Muscle layer of duodenum (tissue), 2 donors: ENCODE results near the gene NUDT1.

ENCODE experiments used
- H3K27ac ChIP-seq: one replicate; pipeline ENCODE4 v1.7.0; 2013; ENCODE audit warnings: mild to moderate bottlenecking, low read length
- H3K27me3 ChIP-seq: one replicate; pipeline ENCODE4 v1.7.0; 2013; ENCODE audit warnings: low read depth, mild to moderate bottlenecking, control low read depth, low read length
- H3K36me3 ChIP-seq, 2 donors: one replicate each; pipeline ENCODE4 v1.7.0; 2013; ENCODE audit warnings: low read length in 2 of 2, control low read depth in 1 of 2, mild to moderate bottlenecking in 1 of 2; ENCODE audit not compliant: insufficient read depth in 2 of 2, control insufficient read depth in 1 of 2
- H3K4me1 ChIP-seq, 2 donors: one replicate each; pipeline ENCODE4 v1.7.0; 2013; ENCODE audit warnings: low read length in 2 of 2, mild to moderate bottlenecking in 2 of 2, control low read depth in 1 of 2, moderate library complexity in 1 of 2; ENCODE audit not compliant: insufficient read depth in 2 of 2, control insufficient read depth in 1 of 2
- H3K4me3 ChIP-seq, 2 donors: one replicate each; pipeline ENCODE4 v1.7.0; 2013; ENCODE audit warnings: low read length in 2 of 2, low read depth in 1 of 2, mild to moderate bottlenecking in 1 of 2
- H3K9me3 ChIP-seq, 2 donors: one replicate each; pipeline ENCODE4 v1.7.0; 2013; ENCODE audit warnings: low read length in 2 of 2, control low read depth in 1 of 2, mild to moderate bottlenecking in 1 of 2; ENCODE audit not compliant: control insufficient read depth in 1 of 2
- donor health status: healthy.

NUDT1 gene

DNA sequence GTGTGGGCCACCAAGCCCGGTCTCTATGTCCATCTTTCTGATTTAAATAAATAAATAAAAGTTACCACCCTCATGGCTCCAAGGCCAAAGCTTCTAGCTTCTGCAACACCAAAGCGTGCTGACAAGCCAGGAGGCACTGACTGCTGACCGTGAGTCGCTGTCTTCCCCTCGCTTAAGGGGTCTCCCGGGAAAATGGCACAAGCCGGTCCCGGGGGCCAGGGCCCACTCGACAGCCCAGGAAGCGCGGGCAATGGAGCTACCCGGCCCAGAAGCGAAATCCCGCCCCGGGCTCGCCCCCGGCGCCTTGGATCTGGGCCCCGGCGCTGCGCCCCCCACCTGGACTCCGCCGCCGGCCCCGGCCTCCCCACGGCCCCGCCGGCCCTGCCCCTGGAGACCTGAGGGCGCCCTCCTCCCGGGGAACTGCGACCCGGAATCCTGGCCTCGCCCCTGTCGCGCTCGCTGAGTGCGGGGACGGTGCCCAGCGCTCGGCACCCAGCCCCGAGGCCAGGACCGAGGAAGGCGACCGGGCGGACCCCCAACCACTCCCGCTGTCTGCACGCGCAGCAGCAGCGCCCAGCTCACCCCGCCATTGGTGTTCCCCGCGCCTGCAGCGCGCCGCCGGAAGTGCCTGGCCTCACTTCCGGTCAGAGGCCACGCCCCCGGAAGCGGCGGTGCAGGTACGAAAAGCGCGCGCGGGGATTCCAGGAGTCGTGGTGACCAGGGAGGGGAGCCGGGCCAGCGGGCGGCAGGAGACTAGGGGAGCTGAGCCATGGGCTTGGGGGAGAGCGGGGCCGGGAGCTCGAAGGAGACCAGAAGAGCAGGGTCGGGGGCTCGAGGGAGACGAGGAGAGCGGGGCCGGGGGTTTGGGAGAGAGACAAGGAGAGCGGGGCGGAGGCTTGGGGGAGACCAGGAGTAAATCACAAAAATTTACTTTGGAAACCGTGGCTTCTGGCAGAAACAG is at the start of gene NUDT1, which contains the start of gene MRM2:
Gene NUDT1 (plus strand): TSS at position 647 of the 961 bp plus-strand sequence. CDS start 2,349 bp downstream, outside the sequence.
Gene MRM2 (minus strand): TSS at position 626 of the 961 bp plus-strand sequence. CDS start 36 bp downstream, at position 590.
- H3K4me1 ChIP-seq, result peaks cover 0 to 22% of the 10 kb centered on the region in 2 donors
- no peaks in the 10 kb centered on the region for H3K27me3 ChIP-seq
- H3K36me3 ChIP-seq, result peaks cover 12 to 24% of the 10 kb centered on the region in 2 donors
- no peaks in the 10 kb centered on the region for H3K9me3 ChIP-seq
- H3K4me3 ChIP-seq, result peak within 1 kb of the TSS; percentile 71 to 100
- peak within 1 kb of the TSS; percentile 8 for H3K27ac ChIP-seq

DNA sequence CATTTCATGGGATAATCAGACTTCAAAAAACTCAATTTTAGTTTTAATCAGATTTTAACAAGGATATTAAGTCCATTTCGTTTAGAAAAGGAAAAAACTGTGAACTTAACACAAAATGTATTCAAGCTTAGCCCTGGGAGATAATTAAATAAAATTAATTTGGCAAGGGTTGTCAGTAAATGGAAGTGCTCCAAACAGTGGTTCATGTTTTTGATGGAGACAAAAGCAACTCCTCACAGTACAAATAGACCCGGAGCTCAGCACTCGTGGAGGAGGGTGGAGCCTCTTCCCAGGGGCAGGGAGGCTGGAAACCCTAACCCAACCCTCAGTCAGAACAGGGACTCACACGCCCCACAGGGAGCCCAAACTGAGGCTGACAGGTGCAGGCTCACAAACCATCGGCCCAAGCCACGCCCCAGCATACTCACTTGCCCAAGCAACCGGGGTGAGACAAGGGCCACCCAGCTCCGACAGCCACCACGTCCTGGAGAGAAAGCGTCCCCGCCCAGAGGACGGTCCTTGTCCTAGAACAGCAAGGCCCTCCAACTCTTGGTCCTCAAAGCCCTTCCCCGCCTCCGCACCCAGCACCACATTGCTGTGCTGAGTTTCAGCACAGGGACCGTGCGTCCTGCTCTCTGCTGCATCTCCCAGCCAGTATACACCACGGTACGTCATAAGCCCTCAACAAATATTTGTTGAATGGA is 49.0 kb upstream of the NUDT1 start:
- no peak overlapping the region for H3K4me3 ChIP-seq
- H3K27me3 ChIP-seq, result no peaks in the 10 kb centered on the region
- no peak overlapping the region for H3K27ac ChIP-seq
- peaks cover 10 to 17% of the 10 kb centered on the region in 2 donors for H3K36me3 ChIP-seq
- no peaks in the 10 kb centered on the region for H3K4me1 ChIP-seq
- H3K9me3 ChIP-seq, result peaks cover 3 to 6% of the 10 kb centered on the region in 2 donors

DNA sequence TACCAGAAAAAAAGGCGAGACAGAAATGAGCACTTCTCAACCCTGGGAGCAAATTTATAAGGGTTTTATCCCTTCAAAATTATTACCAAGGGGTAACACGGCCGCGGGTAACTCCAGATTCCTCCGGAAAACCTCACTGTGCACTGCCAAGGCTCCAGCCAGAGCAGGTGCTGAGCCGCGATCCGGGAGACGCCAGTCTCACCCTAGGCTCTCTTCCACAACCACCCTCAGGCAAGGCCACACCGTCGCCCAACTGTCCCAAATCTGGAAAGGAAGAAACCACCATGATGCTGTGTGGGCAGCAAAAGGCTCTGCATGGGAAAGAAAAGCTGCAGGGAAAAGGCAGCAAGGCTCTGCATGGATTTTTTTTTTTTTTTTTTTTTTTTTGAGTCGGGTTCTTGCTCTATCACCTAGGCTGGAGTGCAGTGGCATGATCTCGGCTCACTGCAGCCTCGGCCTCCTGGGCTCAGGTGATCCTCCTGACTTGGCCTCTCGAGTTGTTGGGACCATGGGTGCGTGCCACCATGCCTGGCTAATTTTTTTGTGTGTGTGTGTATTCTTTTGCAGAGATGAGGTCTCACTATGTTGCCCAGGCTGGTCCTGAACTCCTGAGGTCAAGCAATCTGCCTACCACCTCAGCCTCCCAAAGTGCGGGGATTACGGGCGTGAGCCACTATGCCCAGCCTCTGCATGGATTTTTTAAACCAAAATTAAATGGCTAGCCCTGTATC is 48.3 kb upstream of the NUDT1 start:
- Histone ChIP-seq H3K9me3 (peaks cover 3 to 5% of the 10 kb centered on the region in 2 donors), H3K4me1 (no peaks in the 10 kb centered on the region), H3K4me3 (no peak overlapping the region), H3K36me3 (peaks cover 10 to 17% of the 10 kb centered on the region in 2 donors), H3K27me3 (no peaks in the 10 kb centered on the region), H3K27ac (no peak overlapping the region)

DNA sequence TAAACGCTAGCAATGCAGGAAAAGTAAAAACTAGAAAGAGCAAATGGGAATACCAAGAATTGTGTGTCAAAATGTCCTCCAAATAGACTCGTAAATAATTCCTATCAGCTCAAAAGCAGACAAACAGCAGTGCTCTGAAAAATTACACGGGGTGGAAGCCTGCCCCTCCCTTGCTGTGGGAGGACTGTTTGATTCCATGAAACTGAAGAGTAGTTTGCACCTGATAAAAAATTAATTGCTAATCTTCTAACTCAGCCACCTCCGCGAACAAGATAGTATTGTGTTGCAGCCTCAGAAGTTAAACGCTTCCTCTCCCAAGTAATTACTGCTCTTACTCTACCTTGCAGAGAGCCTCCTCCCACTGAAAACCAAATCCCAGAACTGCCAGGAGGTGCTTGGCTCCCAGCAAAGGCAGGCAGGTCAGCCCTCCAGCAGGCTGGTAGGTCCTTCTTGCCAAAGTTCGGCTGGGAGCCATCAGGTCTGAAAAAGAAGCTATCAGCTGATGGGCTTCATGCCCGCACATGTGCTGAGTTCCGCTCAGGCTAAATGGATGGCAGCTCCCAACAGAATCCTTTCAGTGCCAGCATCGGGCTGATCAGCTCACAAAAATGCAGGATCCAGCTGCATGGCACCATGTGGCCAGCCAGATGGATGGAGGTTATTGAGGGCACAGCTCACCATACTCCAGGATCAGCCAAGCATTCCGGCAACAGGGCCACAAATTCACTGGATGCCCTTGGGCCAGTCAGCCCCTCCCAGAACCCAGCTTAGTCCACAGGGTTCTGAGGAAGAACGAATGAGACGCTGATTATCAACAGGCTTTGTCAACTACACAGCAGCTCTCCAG is 46.4 kb upstream of the NUDT1 start:
- Histone ChIP-seq H3K4me3 (no peak overlapping the region), H3K9me3 (peaks cover 0 to 3% of the 10 kb centered on the region in 2 donors), H3K27ac (no peak overlapping the region), H3K36me3 (peaks cover 10 to 17% of the 10 kb centered on the region in 2 donors), H3K27me3 (no peaks in the 10 kb centered on the region), H3K4me1 (no peaks in the 10 kb centered on the region)

DNA sequence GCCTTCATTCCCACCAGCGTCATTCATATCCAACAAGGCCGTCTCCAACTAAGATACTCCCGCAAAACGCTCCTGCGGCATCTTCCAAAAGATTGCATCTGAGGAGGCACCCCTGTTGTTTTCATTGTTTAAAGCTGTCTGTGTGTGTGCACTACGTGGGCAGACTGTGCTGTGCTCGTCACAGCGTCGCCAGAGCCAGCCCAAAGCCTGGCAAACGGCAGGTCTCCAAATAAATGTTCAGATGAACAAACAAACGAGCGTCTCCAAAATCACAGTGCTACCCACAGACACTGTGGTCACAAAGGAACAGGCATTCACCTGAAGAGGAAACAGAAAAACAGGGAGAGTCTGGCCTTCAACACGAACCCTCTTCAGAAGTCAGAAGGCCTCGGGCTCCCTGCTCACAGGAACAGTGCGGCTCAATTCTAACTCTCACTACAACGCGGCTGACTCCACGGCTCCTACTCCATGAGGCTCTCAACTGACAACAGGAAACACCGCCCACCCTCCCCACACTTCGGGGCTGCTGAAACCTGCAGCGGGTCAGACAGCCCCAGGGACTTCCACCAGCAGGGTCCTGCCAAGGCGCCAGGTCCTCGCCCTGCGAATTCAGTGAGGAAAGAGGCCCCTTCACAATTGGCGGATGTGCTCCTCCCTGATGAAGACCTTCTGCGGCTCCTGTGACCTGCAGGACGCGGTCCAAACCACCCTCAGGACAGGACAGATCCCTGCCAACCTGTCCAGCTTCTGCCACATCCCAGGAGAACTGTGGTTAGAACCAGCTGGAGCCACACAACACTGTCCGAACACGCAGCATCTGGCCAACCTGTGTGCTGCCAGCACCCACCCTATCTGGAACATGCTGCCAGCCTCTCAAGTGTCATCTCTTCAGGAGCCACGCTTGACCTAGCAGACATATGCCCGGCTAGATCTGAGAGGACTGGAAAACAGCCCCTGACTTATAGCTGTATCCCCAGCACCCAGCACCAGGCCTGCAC is 45.3 kb upstream of the NUDT1 start:
- no peak overlapping the region for H3K4me3 ChIP-seq
- no peaks in the 10 kb centered on the region for H3K27me3 ChIP-seq
- H3K27ac ChIP-seq, result no peak overlapping the region
- no peaks in the 10 kb centered on the region for H3K4me1 ChIP-seq
- peaks cover 0 to 3% of the 10 kb centered on the region in 2 donors for H3K9me3 ChIP-seq
- H3K36me3 ChIP-seq, result peaks cover 10 to 17% of the 10 kb centered on the region in 2 donors

DNA sequence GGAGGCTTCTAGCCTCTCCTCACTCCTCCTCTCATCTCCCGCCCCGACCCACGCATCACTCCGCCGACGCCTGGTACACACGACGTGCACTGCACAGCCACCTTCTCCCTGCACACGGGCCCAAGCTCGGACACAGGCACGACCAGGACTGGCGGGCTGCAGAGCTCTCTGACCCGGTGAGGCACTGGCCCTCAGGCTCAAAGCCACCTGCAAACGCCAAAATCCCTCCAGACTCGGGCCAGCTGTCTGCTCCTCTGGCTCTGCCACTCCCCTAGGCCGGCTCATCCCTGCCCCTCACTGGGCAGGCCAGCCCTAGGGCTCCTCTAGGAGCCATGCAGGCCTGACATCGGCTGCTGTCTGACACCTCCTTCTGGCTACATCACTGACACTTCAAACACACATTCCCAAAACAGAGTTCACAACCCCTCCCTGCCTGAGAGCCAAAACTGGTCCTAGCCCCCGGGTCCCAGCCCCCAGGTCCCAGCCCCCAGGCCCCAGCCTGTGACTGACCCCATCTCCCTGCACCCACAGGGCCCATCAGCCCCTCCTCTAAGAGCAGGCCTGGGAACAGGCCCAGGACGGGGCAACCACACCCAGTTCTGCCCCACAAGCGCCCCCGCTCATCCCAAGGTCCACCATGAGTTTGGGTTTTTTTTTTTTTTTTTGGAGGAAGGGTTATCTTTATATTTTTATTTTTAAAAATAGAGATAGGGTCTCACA is 44.4 kb upstream of the NUDT1 start:
- no peaks in the 10 kb centered on the region for H3K4me1 ChIP-seq
- H3K27ac ChIP-seq, result no peak overlapping the region

DNA sequence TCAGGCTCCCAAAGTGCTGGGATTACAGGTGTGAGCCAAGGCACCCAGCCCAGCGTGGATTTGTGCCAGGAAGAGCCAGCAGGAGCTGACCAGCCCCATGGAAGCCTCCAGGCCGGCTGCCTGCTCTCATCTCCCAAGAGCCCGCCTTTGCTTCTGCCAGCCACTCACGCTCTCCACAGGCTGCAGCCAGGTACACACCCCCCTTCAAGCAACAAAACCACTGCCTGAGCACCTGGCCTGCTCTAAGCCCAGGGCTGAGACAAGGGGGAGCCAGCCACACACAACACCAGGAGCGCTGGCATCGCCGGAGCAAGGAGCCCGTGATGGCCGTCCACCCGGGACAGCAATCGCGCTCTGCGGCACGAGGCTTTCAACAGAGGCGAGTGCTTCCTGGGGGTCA is 43.8 kb upstream of the NUDT1 start:
- H3K27ac ChIP-seq, result no peak overlapping the region
- H3K4me1 ChIP-seq, result peaks cover 0 to 5% of the 10 kb centered on the region in 2 donors
- no peaks in the 10 kb centered on the region for H3K27me3 ChIP-seq
- H3K4me3 ChIP-seq, result no peak overlapping the region
- peaks cover 10 to 17% of the 10 kb centered on the region in 2 donors for H3K36me3 ChIP-seq
- peaks cover 0 to 3% of the 10 kb centered on the region in 2 donors for H3K9me3 ChIP-seq

More for the DNA sequence above, 44.4 kb upstream of the NUDT1 start:
- Histone ChIP-seq H3K9me3 (peaks cover 0 to 3% of the 10 kb centered on the region in 2 donors), H3K4me3 (no peak overlapping the region), H3K27me3 (no peaks in the 10 kb centered on the region), H3K36me3 (peaks cover 10 to 17% of the 10 kb centered on the region in 2 donors)

DNA sequence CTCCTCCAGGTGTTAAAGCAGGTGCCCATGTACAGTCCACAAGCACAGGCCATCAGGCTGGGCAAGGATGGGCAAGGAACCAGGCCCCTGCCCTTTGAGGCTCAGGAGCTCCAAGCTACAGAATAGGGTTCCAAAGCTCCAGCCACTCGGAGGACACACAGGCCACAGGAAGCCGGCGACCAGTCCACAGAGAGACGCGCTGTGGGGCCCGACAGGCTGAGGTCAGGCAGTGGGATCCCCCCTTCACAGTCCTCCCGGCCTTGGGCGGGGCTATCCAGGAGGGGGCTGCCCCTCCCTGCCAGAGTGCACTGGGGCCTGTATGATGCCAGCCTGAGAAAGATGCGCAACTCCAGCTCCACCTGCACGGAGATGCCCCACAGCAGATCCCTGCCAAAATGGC is 43.3 kb upstream of the NUDT1 start:
- H3K4me3 ChIP-seq, result no peak overlapping the region
- H3K27me3 ChIP-seq, result no peaks in the 10 kb centered on the region
- no peak overlapping the region for H3K27ac ChIP-seq
- peaks cover 10 to 17% of the 10 kb centered on the region in 2 donors for H3K36me3 ChIP-seq
- H3K9me3 ChIP-seq, result peaks cover 0 to 3% of the 10 kb centered on the region in 2 donors
- peaks cover 0 to 11% of the 10 kb centered on the region in 2 donors for H3K4me1 ChIP-seq

DNA sequence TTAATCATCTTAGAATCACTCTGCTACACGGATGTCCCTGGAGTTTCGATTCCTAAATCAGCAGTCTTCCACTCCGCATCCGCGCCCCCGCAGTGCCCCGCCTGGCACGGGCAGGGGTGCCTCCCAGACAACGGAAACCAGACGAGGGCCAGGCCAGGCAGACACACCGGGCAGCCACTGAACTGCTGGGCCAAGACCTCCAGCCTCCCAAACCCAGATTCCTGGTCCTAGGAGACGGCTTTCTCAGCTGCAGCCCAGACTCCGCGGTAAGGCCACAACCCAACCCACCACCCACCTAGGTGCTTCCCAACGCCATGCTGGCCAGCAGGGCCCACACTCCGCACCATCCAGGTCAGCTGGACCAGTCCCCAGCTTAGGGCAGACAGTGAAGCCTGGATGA is 42.5 kb upstream of the NUDT1 start:
- H3K36me3 ChIP-seq, result peaks cover 10 to 17% of the 10 kb centered on the region in 2 donors
- H3K27me3 ChIP-seq, result no peaks in the 10 kb centered on the region
- no peak overlapping the region for H3K4me3 ChIP-seq
- no peak overlapping the region for H3K27ac ChIP-seq
- peaks cover 0 to 19% of the 10 kb centered on the region in 2 donors for H3K4me1 ChIP-seq
- H3K9me3 ChIP-seq, result peaks cover 0 to 3% of the 10 kb centered on the region in 2 donors
